Measurements from ENCODE around the gene EEF1B2.

- TF ChIP-seq ZNF70 (CRISPR knock-in tag; IDR thresholded peaks at IDR 0.05) (no peak), BACH2 (CRISPR knock-in tag; IDR thresholded peaks at IDR 0.05; ENCODE audit: borderline replicate concordance) (no peak), ZFP30 (CRISPR knock-in tag; IDR thresholded peaks at IDR 0.05) (no peak), PATZ1 (CRISPR knock-in tag; IDR thresholded peaks at IDR 0.05; ENCODE audit: borderline replicate concordance) (no peak), POU6F1 (CRISPR knock-in tag; IDR thresholded peaks at IDR 0.05; ENCODE audit: borderline replicate concordance, low read depth) (no peak), CSRNP3 (CRISPR knock-in tag; IDR thresholded peaks at IDR 0.05) (no peak), CREB5 (CRISPR knock-in tag; IDR thresholded peaks at IDR 0.05; ENCODE audit: low read depth) (no peak), ISL1 (CRISPR knock-in tag; IDR thresholded peaks at IDR 0.05) (no peak), ZNF8 (CRISPR knock-in tag; IDR thresholded peaks at IDR 0.05) (no peak), SNAI2 (CRISPR knock-in tag; IDR thresholded peaks at IDR 0.05) (no peak)
These were observed 30.4 kb downstream of the EEF1B2 start for GRCh38 chr2:206190111-206190510.
